Heart right ventricle (tissue), 16 donors: Measurements from ENCODE around the gene TRIM56. TPM values are rescaled to one million over a fixed set of nuclear protein-coding genes. Genes with fewer than 3 reads are reported as not detected.

Source experiments
- ATAC-seq, 8 donors: fragments of 200-7000 bp; cut with Tn5 transposase; one replicate each; pipeline ENCODE4 v1.9.1; 2020; ENCODE audit warnings: mild to moderate bottlenecking in 8 of 8, moderate library complexity in 8 of 8, moderate number of reproducible peaks in 1 of 8
- DNase-seq, 2 donors: peaks; one replicate each; pipeline ENCODE4 v3.0.0-alpha.2; 2020
- H3K27ac ChIP-seq, 10 donors: fragments of 200-600 bp; sonication (generic) in 2 of 10; one replicate each; pipeline versions ENCODE4 v1.5.0 to v1.8.0; 2020 to 2022; ENCODE audit warnings: mild to moderate bottlenecking in 3 of 10
- H3K27me3 ChIP-seq, 7 donors: fragments of 200-600 bp; one replicate each; pipeline ENCODE4 v1.8.0; 2021 to 2022; ENCODE audit warnings: mild to moderate bottlenecking in 2 of 7
- H3K36me3 ChIP-seq, 9 donors: fragments of 200-600 bp; sonication (generic) in 1 of 9; one replicate each; pipeline versions ENCODE4 v1.5.0 to v1.8.0; 2020 to 2022; ENCODE audit warnings: mild to moderate bottlenecking in 2 of 9
- H3K4me1 ChIP-seq, 9 donors: fragments of 200-600 bp; sonication (generic) in 1 of 9; one replicate each; pipeline versions ENCODE4 v1.5.0 to v1.8.0; 2020 to 2022; ENCODE audit warnings: mild to moderate bottlenecking in 4 of 9
- H3K4me3 ChIP-seq, 10 donors: fragments of 200-600 bp; sonication (generic) in 2 of 10; one replicate each; pipeline versions ENCODE4 v1.5.0 to v1.8.0; 2020 to 2022; ENCODE audit warnings: mild to moderate bottlenecking in 7 of 10, moderate library complexity in 2 of 10
- H3K9me3 ChIP-seq, 11 donors: fragments of 200-600 bp in 10 of 11; sonication (generic) in 2 of 11; one replicate each; pipeline versions ENCODE4 v1.5.0 to v1.8.0; 2013 to 2022; ENCODE audit warnings: mild to moderate bottlenecking in 2 of 11, control low read depth in 1 of 11, moderate library complexity in 1 of 11
- WGBS, 2 donors: extraction: QIAGEN DNeasy Blood & Tissue Kit; methylation state at CpG; one replicate each; pipeline ENCODE4 v1.1.7; 2013; ENCODE audit warnings: inconsistent platforms in 1 of 2; 5-methylcytosine and 5-hydroxymethylcytosine counted together
- intact Hi-C, 10 donors: fragments of 100-400 bp; cut with DNase I; formaldehyde crosslinking; loops; one replicate each; pipeline versions ENCODE4 v1.11.1 to v1.14.2; 2022
- polyA plus RNA-seq, 2 donors: library from polyadenylated mRNA; stranded (reverse); fragments of 200-250 nt; gene quantifications; one replicate each; pipeline ENCODE4 v1.2.3, GENCODE V29; 2013
- total RNA-seq, 10 donors: library from RNA; stranded (reverse); fragmentation: NEBNext Ultra II Directional in 3 of 10; extraction: Animal tissue kit (Norgen Biotek cat#: 25700) in 3 of 10; gene quantifications; one replicate each; pipeline versions ENCODE4 v1.2.1 to v1.2.4, GENCODE V29; 2021 to 2023
- TF ChIP-seq, protein P1 (sequence below), 9 donors: fragments of 200-600 bp; sonication (generic) in 2 of 9; IDR thresholded peaks; one replicate each; pipeline versions ENCODE4 v1.5.0 to v1.8.0; 2021 to 2022; ENCODE audit warnings: antibody characterized with exemption in 9 of 9, mild to moderate bottlenecking in 5 of 9, moderate library complexity in 1 of 9
- donor health status: Arrhythmogenic right ventricular cardiomyopathy.
- donor health status: ischemic (EF 13 %, LVEDD 7.1; RV severe dilation, severe dysfunction).
- donor health status: healthy with polysubstance abuse.
- donor health status: DM: no; HTN: yes; CAD: no.
- donor health status: DM: no; HTN: no; CAD: no.
- donor health status: ischemic (EF 25% LVEDD 6.9; RV normal size, moderate dysfunction).
- donor health status: ischemic (EF 25% LVEDD 5.7; RV mildly dilated, moderate dysfunction).
- donor health status: healthy.
- donor health status: DM: yes; HTN: yes; CAD: no.
- donor health status: Ischemic cardiomyopathy.
- donor health status: ischemic (EF 35%, LVEDD 5.7; RV mildly dilated, moderate dysfunction).
- donor health status: nonischemic (EF 11% LVEDD 7.7; RV severe dilation, severe dysfunction).
- donor health status: DM: yes; HTN: yes; CAD: no.
- donor health status: PGD.
- donor health status: ischemic (EF 29% LVEDD 5.4; RV normal size, mild dysfunction).
- donor health status: nonischemic (EF 23%, LVEDD 6.1; RV moderate dilation, normal function).

Gene TRIM56
- total and polyA plus RNA-seq, 12 donors: 5.8 to 28.4 (median 15.5) TPM

- intact Hi-C loops: no loop called here
- TF ChIP-seq, protein P1, sequence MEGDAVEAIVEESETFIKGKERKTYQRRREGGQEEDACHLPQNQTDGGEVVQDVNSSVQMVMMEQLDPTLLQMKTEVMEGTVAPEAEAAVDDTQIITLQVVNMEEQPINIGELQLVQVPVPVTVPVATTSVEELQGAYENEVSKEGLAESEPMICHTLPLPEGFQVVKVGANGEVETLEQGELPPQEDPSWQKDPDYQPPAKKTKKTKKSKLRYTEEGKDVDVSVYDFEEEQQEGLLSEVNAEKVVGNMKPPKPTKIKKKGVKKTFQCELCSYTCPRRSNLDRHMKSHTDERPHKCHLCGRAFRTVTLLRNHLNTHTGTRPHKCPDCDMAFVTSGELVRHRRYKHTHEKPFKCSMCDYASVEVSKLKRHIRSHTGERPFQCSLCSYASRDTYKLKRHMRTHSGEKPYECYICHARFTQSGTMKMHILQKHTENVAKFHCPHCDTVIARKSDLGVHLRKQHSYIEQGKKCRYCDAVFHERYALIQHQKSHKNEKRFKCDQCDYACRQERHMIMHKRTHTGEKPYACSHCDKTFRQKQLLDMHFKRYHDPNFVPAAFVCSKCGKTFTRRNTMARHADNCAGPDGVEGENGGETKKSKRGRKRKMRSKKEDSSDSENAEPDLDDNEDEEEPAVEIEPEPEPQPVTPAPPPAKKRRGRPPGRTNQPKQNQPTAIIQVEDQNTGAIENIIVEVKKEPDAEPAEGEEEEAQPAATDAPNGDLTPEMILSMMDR (IDR thresholded peaks at IDR 0.05): no peak
- H3K36me3 ChIP-seq: no peaks in the 10 kb centered on the region
- no peak overlapping the region for H3K27ac ChIP-seq
- DNase-seq (no peak), ATAC-seq (no peak)
- H3K4me1 ChIP-seq: peaks cover 3 to 36% (median 28%) of the 10 kb centered on the region in 9 donors
- no peak overlapping the region for H3K4me3 ChIP-seq
- no peaks in the 10 kb centered on the region for H3K27me3 ChIP-seq
- 94 to 97% methylated on average over 3 of the region's 3 CpGs for WGBS, 2 donors
- H3K9me3 ChIP-seq: no peaks in the 10 kb centered on the region
Observed at GRCh38 chr7:101115215-101115614, 29.9 kb downstream of the TRIM56 start.

DNA sequence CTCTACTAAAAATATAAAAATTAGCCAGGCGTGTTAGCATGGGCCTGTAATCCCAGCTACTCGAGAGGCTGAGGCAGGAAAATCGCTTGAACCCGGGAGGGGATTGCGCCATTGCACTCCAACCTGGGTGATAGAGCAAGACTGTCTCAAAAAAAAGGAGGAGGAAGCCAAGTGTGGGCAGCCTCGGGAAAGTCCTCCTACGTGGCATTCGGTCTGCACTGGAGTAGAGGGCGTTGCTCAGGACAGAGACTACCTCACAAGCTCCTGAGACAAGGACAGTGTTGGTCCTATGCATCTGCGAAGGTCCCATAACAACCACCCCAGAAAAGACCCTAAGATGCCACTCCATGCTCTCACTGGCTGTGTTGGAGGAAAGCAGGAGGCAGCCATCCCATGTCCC lies 31.6 kb downstream of the TRIM56 start:
- 80 to 82% methylated on average over 10 of the region's 10 CpGs for WGBS, 2 donors
- Histone ChIP-seq H3K4me3 (no peak overlapping the region), H3K9me3 (no peaks in the 10 kb centered on the region), H3K4me1 (peaks cover 7 to 38% (median 25%) of the 10 kb centered on the region in 9 donors), H3K36me3 (no peaks in the 10 kb centered on the region), H3K27me3 (no peaks in the 10 kb centered on the region), H3K27ac (peak overlapping the region in 5 of 10 donors; percentile 34 to 81 (median 58))
- TF ChIP-seq, protein P1 (IDR thresholded peaks at IDR 0.05): no peak
- intact Hi-C loops: no loop called here
- ATAC-seq: no peak
- DNase-seq: no peak

- H3K9me3 ChIP-seq: no peaks in the 10 kb centered on the region
- no peaks in the 10 kb centered on the region for H3K27me3 ChIP-seq
- H3K36me3 ChIP-seq: no peaks in the 10 kb centered on the region
- H3K4me1 ChIP-seq: peaks cover 13 to 48% (median 33%) of the 10 kb centered on the region in 9 donors
- ATAC-seq: no peak
- no peak overlapping the region for H3K27ac ChIP-seq
- TF ChIP-seq, protein P1 (IDR thresholded peaks at IDR 0.05): no peak
- DNase-seq: no peak
- 90 to 96% methylated on average over 3 of the region's 3 CpGs for WGBS, 2 donors
- no peak overlapping the region for H3K4me3 ChIP-seq
- intact Hi-C loops: no loop called here
Observed at GRCh38 chr7:101118856-101119255, 33.6 kb downstream of the TRIM56 start.

GRCh38 chr7:101119876-101120275 lies 34.6 kb downstream of the TRIM56 start:
- TF ChIP-seq, protein P1 (IDR thresholded peaks at IDR 0.05): no peak
- no peak for DNase-seq
- WGBS, 2 donors: 59 to 60% methylated on average over 10 of the region's 10 CpGs
- intact Hi-C loops: no loop called here
- Histone ChIP-seq H3K27ac (no peak overlapping the region), H3K4me1 (peaks cover 13 to 58% (median 41%) of the 10 kb centered on the region in 9 donors), H3K4me3 (no peak overlapping the region), H3K36me3 (no peaks in the 10 kb centered on the region), H3K27me3 (peaks cover 0 to 2% (median 0%) of the 10 kb centered on the region in 7 donors), H3K9me3 (no peaks in the 10 kb centered on the region)
- ATAC-seq: no peak
